Liver (tissue), 9 donors: ENCODE data around the gene DGCR2. TPM values are rescaled to one million over a fixed set of nuclear protein-coding genes. Genes with fewer than 3 reads are reported as not detected.

Source experiments
- DNase-seq: peaks from one replicate; pipeline ENCODE4 v3.0.0-alpha.2; 2017; ENCODE audit warnings: low spot score
- H3K27ac ChIP-seq, 2 donors: one replicate each; pipeline ENCODE4 v1.7.0; 2013; ENCODE audit warnings: inconsistent platforms in 2 of 2, low read length in 2 of 2, control low read depth in 1 of 2, low read depth in 1 of 2, mild to moderate bottlenecking in 1 of 2
- H3K27me3 ChIP-seq, 4 donors: one replicate each; pipeline versions ENCODE4 v1.6.1 to v1.7.0; 2013; ENCODE audit warnings: low read length in 3 of 4, inconsistent platforms in 1 of 4, mild to moderate bottlenecking in 1 of 4, moderate library complexity in 1 of 4; ENCODE audit not compliant: control insufficient read depth in 4 of 4, insufficient read depth in 4 of 4
- H3K36me3 ChIP-seq, 4 donors: one replicate each; pipeline versions ENCODE4 v1.6.1 to v1.7.0; 2013; ENCODE audit warnings: low read length in 3 of 4, mild to moderate bottlenecking in 3 of 4, low read depth in 1 of 4, moderate library complexity in 1 of 4; ENCODE audit not compliant: control insufficient read depth in 4 of 4, insufficient read depth in 3 of 4
- H3K4me1 ChIP-seq, 4 donors: one replicate each; pipeline versions ENCODE4 v1.6.1 to v1.7.0; 2013; ENCODE audit warnings: low read length in 3 of 4, mild to moderate bottlenecking in 3 of 4, moderate library complexity in 1 of 4; ENCODE audit not compliant: control insufficient read depth in 4 of 4, insufficient read depth in 4 of 4
- H3K4me3 ChIP-seq, 3 donors: one replicate each; pipeline versions ENCODE4 v1.6.1 to v1.7.0; 2013; ENCODE audit warnings: low read length in 3 of 3, control low read depth in 1 of 3, low read depth in 1 of 3, mild to moderate bottlenecking in 1 of 3
- H3K9ac ChIP-seq, 2 donors: one replicate each; pipeline ENCODE4 v1.7.0; 2013; ENCODE audit warnings: low read length in 2 of 2, mild to moderate bottlenecking in 2 of 2, moderate library complexity in 2 of 2, control low read depth in 1 of 2, low read depth in 1 of 2
- H3K9me3 ChIP-seq, 4 donors: one replicate each; pipeline versions ENCODE4 v1.6.1 to v1.7.0; 2013; ENCODE audit warnings: low read length in 3 of 4; ENCODE audit not compliant: control insufficient read depth in 4 of 4
- FOXA1 ChIP-seq: IDR thresholded peaks from 2 replicates; pipeline ENCODE4 v1.6.1; 2016; ENCODE audit warnings: antibody characterized with exemption
- FOXA2 ChIP-seq: IDR thresholded peaks from 2 replicates; pipeline ENCODE4 v1.6.1; 2016; ENCODE audit warnings: antibody characterized with exemption
- HNF4A ChIP-seq, 2 donors: conservative IDR thresholded peaks; 2 replicates each; pipeline ENCODE4 v1.6.1; 2016; ENCODE audit warnings: antibody characterized with exemption in 2 of 2, mild to moderate bottlenecking in 2 of 2
- HNF4G ChIP-seq: IDR thresholded peaks from 2 replicates; pipeline ENCODE4 v1.6.1; 2016; ENCODE audit warnings: antibody characterized with exemption
- JUND ChIP-seq, 2 donors: IDR thresholded peaks; 2 replicates each; pipeline ENCODE4 v1.6.1; 2016; ENCODE audit warnings: antibody characterized with exemption in 2 of 2
- NR2F2 ChIP-seq: IDR thresholded peaks from 2 replicates; pipeline ENCODE4 v1.6.1; 2016; ENCODE audit warnings: antibody characterized with exemption
- RAD21 ChIP-seq, 2 donors: IDR thresholded peaks; 2 replicates each; pipeline ENCODE4 v1.6.1; 2016; ENCODE audit warnings: antibody characterized with exemption in 2 of 2, mild to moderate bottlenecking in 2 of 2
- RXRA ChIP-seq, 2 donors: IDR thresholded peaks; 2 replicates each; pipeline ENCODE4 v1.6.1; 2017 to 2018; ENCODE audit warnings: antibody characterized with exemption in 2 of 2, mild to moderate bottlenecking in 1 of 2
- SP1 ChIP-seq: IDR thresholded peaks from 2 replicates; pipeline ENCODE4 v1.6.1; 2018; ENCODE audit warnings: antibody characterized with exemption, mild to moderate bottlenecking
- TAF1 ChIP-seq: conservative IDR thresholded peaks from 2 replicates; pipeline ENCODE4 v1.6.1; 2016; ENCODE audit warnings: antibody characterized with exemption, mild to moderate bottlenecking
- YY1 ChIP-seq: IDR thresholded peaks from 2 replicates; pipeline ENCODE4 v1.6.1; 2016; ENCODE audit warnings: antibody characterized with exemption, mild to moderate bottlenecking
- WGBS: extraction: QIAGEN DNeasy Blood & Tissue Kit; methylation state at CpG from one replicate; pipeline ENCODE4 v1.1.7; 2013; 5-methylcytosine and 5-hydroxymethylcytosine counted together
- polyA plus RNA-seq, 2 donors: library from polyadenylated mRNA; stranded (reverse) in 1 of 2; unstranded in 1 of 2; fragments of 200-250 nt in 1 of 2; fragments of >200 nt in 1 of 2; fragmentation: Nextera tagmentation in 1 of 2; extraction: Ambion mirVana in 1 of 2; gene quantifications; one replicate each; pipeline versions ENCODE4 v1.2.1 to v1.2.3, GENCODE V29; 2013 to 2015
- total RNA-seq, 2 donors: library from RNA; depleted of rRNA; stranded (reverse); fragments of >200 nt; gene quantifications; one replicate each; pipeline ENCODE4 v1.2.3, GENCODE V29; 2014
- TF ChIP-seq, protein P1 (sequence below): IDR thresholded peaks from 2 replicates; pipeline ENCODE4 v1.6.1; 2016; ENCODE audit warnings: antibody characterized with exemption
- TF ChIP-seq, protein P2 (sequence below): IDR thresholded peaks from 2 replicates; pipeline ENCODE4 v1.6.1; 2016; ENCODE audit warnings: antibody characterized with exemption, mild to moderate bottlenecking
- TF ChIP-seq, protein P3 (sequence below): fragments of 150-350 bp; IDR thresholded peaks from 2 replicates; pipeline ENCODE4 v1.5.1; 2017; ENCODE audit warnings: improper control_type of control experiment, low read depth, low read length; ENCODE audit not compliant: missing input control
- TF ChIP-seq, protein P4 (sequence below): IDR thresholded peaks from 2 replicates; pipeline ENCODE4 v1.6.1; 2016; ENCODE audit warnings: antibody characterized with exemption
- donor health status: healthy.
- donor health status: healthy.
- donor health status: healthy.
- donor health status: healthy.
- donor health status: healthy.

Gene DGCR2
- total and polyA plus RNA-seq, 4 donors: 11.2 to 30.0 (median 21.1) TPM

DNA sequence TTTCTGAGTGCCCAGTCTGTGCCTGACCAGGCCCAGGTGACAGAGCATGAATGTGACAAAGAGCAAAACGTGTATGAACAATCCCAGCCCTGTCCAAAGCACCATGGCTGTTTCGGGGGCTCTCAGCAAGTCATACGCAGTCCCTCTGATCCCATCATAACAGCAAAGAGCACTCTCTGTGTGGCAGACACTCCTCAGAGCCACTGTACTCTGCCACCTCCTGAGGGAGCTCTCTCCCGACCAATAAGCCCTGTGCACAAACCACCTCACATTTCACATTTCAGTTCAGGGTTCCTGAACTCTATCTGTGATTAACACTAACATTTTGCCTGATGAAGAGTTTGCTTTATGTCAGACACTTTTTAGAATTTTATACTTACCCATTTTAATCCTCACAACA, 6.6 kb downstream of the DGCR2 start:
- H3K4me1 ChIP-seq: peaks cover 13 to 42% (median 34%) of the 10 kb centered on the region in 4 donors
- TF ChIP-seq RXRA (IDR thresholded peaks at IDR 0.05) (no peak), JUND (IDR thresholded peaks at IDR 0.05) (no peak), FOXA2 (no peak), FOXA1 (no peak), HNF4G (no peak), TAF1 (no peak), YY1 (no peak), SP1 (no peak), NR2F2 (no peak), RAD21 (IDR thresholded peaks at IDR 0.05) (no peak)
- TF ChIP-seq, protein P1, sequence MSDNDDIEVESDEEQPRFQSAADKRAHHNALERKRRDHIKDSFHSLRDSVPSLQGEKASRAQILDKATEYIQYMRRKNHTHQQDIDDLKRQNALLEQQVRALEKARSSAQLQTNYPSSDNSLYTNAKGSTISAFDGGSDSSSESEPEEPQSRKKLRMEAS: no peak
- TF ChIP-seq, protein P2, sequence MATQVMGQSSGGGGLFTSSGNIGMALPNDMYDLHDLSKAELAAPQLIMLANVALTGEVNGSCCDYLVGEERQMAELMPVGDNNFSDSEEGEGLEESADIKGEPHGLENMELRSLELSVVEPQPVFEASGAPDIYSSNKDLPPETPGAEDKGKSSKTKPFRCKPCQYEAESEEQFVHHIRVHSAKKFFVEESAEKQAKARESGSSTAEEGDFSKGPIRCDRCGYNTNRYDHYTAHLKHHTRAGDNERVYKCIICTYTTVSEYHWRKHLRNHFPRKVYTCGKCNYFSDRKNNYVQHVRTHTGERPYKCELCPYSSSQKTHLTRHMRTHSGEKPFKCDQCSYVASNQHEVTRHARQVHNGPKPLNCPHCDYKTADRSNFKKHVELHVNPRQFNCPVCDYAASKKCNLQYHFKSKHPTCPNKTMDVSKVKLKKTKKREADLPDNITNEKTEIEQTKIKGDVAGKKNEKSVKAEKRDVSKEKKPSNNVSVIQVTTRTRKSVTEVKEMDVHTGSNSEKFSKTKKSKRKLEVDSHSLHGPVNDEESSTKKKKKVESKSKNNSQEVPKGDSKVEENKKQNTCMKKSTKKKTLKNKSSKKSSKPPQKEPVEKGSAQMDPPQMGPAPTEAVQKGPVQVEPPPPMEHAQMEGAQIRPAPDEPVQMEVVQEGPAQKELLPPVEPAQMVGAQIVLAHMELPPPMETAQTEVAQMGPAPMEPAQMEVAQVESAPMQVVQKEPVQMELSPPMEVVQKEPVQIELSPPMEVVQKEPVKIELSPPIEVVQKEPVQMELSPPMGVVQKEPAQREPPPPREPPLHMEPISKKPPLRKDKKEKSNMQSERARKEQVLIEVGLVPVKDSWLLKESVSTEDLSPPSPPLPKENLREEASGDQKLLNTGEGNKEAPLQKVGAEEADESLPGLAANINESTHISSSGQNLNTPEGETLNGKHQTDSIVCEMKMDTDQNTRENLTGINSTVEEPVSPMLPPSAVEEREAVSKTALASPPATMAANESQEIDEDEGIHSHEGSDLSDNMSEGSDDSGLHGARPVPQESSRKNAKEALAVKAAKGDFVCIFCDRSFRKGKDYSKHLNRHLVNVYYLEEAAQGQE: no peak
- TF ChIP-seq, protein P3, sequence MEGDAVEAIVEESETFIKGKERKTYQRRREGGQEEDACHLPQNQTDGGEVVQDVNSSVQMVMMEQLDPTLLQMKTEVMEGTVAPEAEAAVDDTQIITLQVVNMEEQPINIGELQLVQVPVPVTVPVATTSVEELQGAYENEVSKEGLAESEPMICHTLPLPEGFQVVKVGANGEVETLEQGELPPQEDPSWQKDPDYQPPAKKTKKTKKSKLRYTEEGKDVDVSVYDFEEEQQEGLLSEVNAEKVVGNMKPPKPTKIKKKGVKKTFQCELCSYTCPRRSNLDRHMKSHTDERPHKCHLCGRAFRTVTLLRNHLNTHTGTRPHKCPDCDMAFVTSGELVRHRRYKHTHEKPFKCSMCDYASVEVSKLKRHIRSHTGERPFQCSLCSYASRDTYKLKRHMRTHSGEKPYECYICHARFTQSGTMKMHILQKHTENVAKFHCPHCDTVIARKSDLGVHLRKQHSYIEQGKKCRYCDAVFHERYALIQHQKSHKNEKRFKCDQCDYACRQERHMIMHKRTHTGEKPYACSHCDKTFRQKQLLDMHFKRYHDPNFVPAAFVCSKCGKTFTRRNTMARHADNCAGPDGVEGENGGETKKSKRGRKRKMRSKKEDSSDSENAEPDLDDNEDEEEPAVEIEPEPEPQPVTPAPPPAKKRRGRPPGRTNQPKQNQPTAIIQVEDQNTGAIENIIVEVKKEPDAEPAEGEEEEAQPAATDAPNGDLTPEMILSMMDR: no peak
- TF ChIP-seq, protein P4, sequence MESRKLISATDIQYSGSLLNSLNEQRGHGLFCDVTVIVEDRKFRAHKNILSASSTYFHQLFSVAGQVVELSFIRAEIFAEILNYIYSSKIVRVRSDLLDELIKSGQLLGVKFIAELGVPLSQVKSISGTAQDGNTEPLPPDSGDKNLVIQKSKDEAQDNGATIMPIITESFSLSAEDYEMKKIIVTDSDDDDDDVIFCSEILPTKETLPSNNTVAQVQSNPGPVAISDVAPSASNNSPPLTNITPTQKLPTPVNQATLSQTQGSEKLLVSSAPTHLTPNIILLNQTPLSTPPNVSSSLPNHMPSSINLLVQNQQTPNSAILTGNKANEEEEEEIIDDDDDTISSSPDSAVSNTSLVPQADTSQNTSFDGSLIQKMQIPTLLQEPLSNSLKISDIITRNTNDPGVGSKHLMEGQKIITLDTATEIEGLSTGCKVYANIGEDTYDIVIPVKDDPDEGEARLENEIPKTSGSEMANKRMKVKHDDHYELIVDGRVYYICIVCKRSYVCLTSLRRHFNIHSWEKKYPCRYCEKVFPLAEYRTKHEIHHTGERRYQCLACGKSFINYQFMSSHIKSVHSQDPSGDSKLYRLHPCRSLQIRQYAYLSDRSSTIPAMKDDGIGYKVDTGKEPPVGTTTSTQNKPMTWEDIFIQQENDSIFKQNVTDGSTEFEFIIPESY: no peak
- no peak overlapping the region for H3K4me3 ChIP-seq
- no peaks in the 10 kb centered on the region for H3K36me3 ChIP-seq
- no peak overlapping the region for H3K9ac ChIP-seq
- WGBS: 83% methylated on average over 4 of the region's 4 CpGs
- H3K9me3 ChIP-seq: no peaks in the 10 kb centered on the region
- H3K27me3 ChIP-seq: no peaks in the 10 kb centered on the region
- DNase-seq: no peak
- no peak overlapping the region for H3K27ac ChIP-seq

DNA sequence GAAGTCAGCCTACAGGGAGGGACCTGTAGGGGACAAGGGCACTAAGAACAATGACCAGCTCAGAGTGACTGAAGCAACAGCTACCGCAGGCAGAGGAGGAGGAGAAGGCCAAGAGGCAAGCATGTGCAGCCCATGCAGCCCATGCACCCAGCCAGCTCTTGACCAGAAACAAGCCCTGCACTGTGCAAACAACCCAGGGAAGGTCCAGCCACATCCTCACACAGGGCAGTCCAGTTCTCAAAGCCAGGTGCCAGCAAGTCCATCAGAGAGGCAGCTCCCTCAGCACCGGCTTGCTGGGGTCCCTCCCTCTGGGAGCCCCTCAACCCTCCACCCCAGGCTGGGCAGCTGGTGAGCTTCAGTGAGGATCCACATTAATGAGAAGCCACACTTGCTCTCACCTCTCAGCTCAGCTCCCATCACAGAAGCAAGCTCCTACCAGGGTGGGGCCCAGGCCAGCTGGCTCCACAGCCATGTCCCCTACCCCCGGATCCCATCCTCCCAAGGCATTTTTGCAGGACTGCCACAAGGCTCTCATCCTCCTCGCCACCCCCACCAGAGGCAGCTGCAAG, 7.1 kb downstream of the DGCR2 start:
- H3K36me3 ChIP-seq: no peaks in the 10 kb centered on the region
- peak; percentile 27 to 74 for TF ChIP-seq RXRA (IDR thresholded peaks at IDR 0.05)
- TF ChIP-seq JUND (IDR thresholded peaks at IDR 0.05): no peak
- TF ChIP-seq HNF4A (conservative IDR thresholded peaks at IDR 0.05): peak in 1 of 2 donors; percentile 31
- 72% methylated on average over 4 of the region's 4 CpGs for WGBS
- no peak overlapping the region for H3K4me3 ChIP-seq
- no peak overlapping the region for H3K9ac ChIP-seq
- H3K4me1 ChIP-seq: peaks cover 11 to 42% (median 33%) of the 10 kb centered on the region in 4 donors
- no peak for DNase-seq
- no peaks in the 10 kb centered on the region for H3K27me3 ChIP-seq
- no peak overlapping the region for H3K27ac ChIP-seq
- H3K9me3 ChIP-seq: no peaks in the 10 kb centered on the region
